ENCODE measurements around the gene CMKLR1.

GRCh38 chr12:108367436-108367835 is 28.3 kb upstream of the CMKLR1 start:
- TF ChIP-seq CTCF (IDR thresholded peaks at IDR 0.05) (no peak), EZH2 (IDR thresholded peaks at IDR 0.05) (no peak), EZH2phosphoT487 (IDR thresholded peaks at IDR 0.05) (no peak)

Data from neural progenitor cell (in vitro differentiated cells).